K562 (cell line): ENCODE results near the gene ATXN1. TPM values are rescaled to one million over a fixed set of nuclear protein-coding genes. Genes with fewer than 3 reads are reported as not detected.
A peak's percentile ranks its signal among the peaks of the same experiment; 100 is the strongest.

Source experiments
- ATAC-seq: fragments of 200-7000 bp; cut with Tn5 transposase; 3 replicates; pipeline ENCODE4 v1.9.1; 2020; ENCODE audit warnings: moderate library complexity
- BruUV-seq: library from RNA; stranded (reverse); fragments of 400-500 nt; replicated peaks from 2 replicates; lab custom pipeline; 2021; lab: Mats Ljungman, UMichigan
- CTCF ChIA-PET: fragments of 300-600 bp; formaldehyde crosslinking; extraction: SDS; loops from one replicate; lab custom pipeline; 2021; ENCODE audit warnings: low intra/inter-chr PET ratio; lab: Yijun Ruan, JAX
- POLR2A ChIA-PET: fragments of 300-600, 350-650 bp; sonication (Branson Sonifier 250); formaldehyde crosslinking; extraction: SDS; loops from one replicate; lab custom pipeline; 2021; ENCODE audit warnings: antibody characterized with exemption, inconsistent platforms; lab: Yijun Ruan, JAX
- DNase-seq, 4 experiments: peaks; one replicate each; pipeline versions ENCODE4 v3.0.0 to v3.0.0-alpha.2; 2011 to 2018; ENCODE audit warnings: low spot score in 3 of 4, mixed read lengths in 3 of 4; ENCODE audit errors: extremely low read depth in 1 of 4
- FAIRE-seq: peaks from 2 replicates; lab custom pipeline; 2011; peaks lifted over from hg19 to GRCh38; lab: Jason Lieb, UNC
- H2AFZ ChIP-seq: 2 replicates; pipeline ENCODE4 v1.6.0; 2011; ENCODE audit warnings: low read depth, low read length, control low read depth, inconsistent platforms
- H3K27ac ChIP-seq: fragments of 200-600 bp; 3 replicates; pipeline ENCODE4 v1.8.0; 2011; ENCODE audit warnings: low read depth, mild to moderate bottlenecking, control low read depth, inconsistent platforms, low read length, moderate library complexity, mixed read lengths; ENCODE audit errors: extremely low read depth
- H3K27me3 ChIP-seq, 2 experiments: fragments of 300-600 bp in 1 of 2; 2 replicates in 1 of 2; 3 replicates in 1 of 2; pipeline versions ENCODE4 v1.6.0 to v1.8.0; 2011; ENCODE audit warnings: inconsistent platforms in 2 of 2, low read length in 2 of 2, mild to moderate bottlenecking in 1 of 2, mixed read lengths in 1 of 2, moderate library complexity in 1 of 2; ENCODE audit not compliant: control insufficient read depth in 2 of 2, insufficient read depth in 2 of 2
- H3K36me3 ChIP-seq: fragments of 300-600 bp; 3 replicates; pipeline ENCODE4 v1.8.0; 2011; ENCODE audit warnings: mild to moderate bottlenecking, low read length, inconsistent platforms; ENCODE audit not compliant: control insufficient read depth, insufficient read depth
- H3K4me1 ChIP-seq, 2 experiments: fragments of 200-600 bp in 1 of 2; replicated peaks in 1 of 2; 2 replicates in 1 of 2; 3 replicates in 1 of 2; pipeline versions ENCODE4 v1.5.1 to v1.8.0; 2011; ENCODE audit warnings: inconsistent platforms in 2 of 2, low read length in 2 of 2, mild to moderate bottlenecking in 1 of 2, mixed read lengths in 1 of 2, moderate library complexity in 1 of 2; ENCODE audit not compliant: control insufficient read depth in 2 of 2, insufficient read depth in 2 of 2
- H3K4me2 ChIP-seq: 2 replicates; pipeline ENCODE4 v1.6.1; 2011; ENCODE audit warnings: low read length, control low read depth, inconsistent platforms, mixed read lengths; ENCODE audit not compliant: insufficient read depth
- H3K4me3 ChIP-seq: fragments of 200-600 bp; sonication (generic), shearing (Covaris generic); 2 replicates; pipeline ENCODE4 v1.5.1; 2016; ENCODE audit warnings: control low read depth, inconsistent platforms
- H3K79me2 ChIP-seq: fragments of 200-600 bp; 3 replicates; pipeline ENCODE4 v1.8.0; 2011; ENCODE audit warnings: low read length, inconsistent platforms; ENCODE audit not compliant: control insufficient read depth, insufficient read depth
- H3K9ac ChIP-seq, 2 experiments: 2 replicates each; pipeline versions ENCODE4 v1.6.0 to v1.6.1; 2011; ENCODE audit warnings: low read depth in 2 of 2, low read length in 2 of 2, control low read depth in 1 of 2, inconsistent platforms in 1 of 2, mild to moderate bottlenecking in 1 of 2, mixed read lengths in 1 of 2; ENCODE audit not compliant: insufficient read depth in 1 of 2
- H3K9me1 ChIP-seq: one replicate; pipeline ENCODE4 v1.6.0; 2011; ENCODE audit warnings: inconsistent platforms, mild to moderate bottlenecking, low read length, moderate library complexity; ENCODE audit not compliant: control insufficient read depth, insufficient read depth
- H3K9me3 ChIP-seq: replicated peaks from 2 replicates; pipeline ENCODE4 v1.5.1; 2011; ENCODE audit warnings: low read depth, low read length, inconsistent platforms; ENCODE audit not compliant: control insufficient read depth, insufficient read depth
- H4K20me1 ChIP-seq: replicated peaks from 2 replicates; pipeline ENCODE4 v1.6.1; 2011; ENCODE audit warnings: low read length, inconsistent platforms, mixed read lengths; ENCODE audit not compliant: control insufficient read depth, insufficient read depth
- MED1 ChIP-seq: sonication (generic); formaldehyde crosslinking; IDR thresholded peaks from 2 replicates; pipeline ENCODE4 v1.8.1; 2023; ENCODE audit warnings: missing genetic modification reagents, borderline replicate concordance
- MIER1 ChIP-seq: fragments of 450-650 bp; IDR thresholded peaks from 2 replicates; pipeline ENCODE4 v1.6.1; 2016; ENCODE audit warnings: antibody characterized with exemption, mild to moderate bottlenecking, low read depth
- NFIC ChIP-seq: fragments of 450-650 bp; IDR thresholded peaks from 2 replicates; pipeline ENCODE4 v1.6.1; 2017; ENCODE audit warnings: mild to moderate bottlenecking, inconsistent platforms
- NFIX ChIP-seq: fragments of 250-450 bp; sonication (Bioruptor Pico); IDR thresholded peaks from 2 replicates; pipeline ENCODE4 v1.4.0; 2020; ENCODE audit warnings: low read depth, mild to moderate bottlenecking, moderate library complexity
- PTRF ChIP-seq: fragments of 450-650 bp; IDR thresholded peaks from 2 replicates; pipeline ENCODE4 v1.6.1; 2016; ENCODE audit warnings: mild to moderate bottlenecking, missing genetic modification characterization, missing compliant biosample characterization
- TAF15 ChIP-seq: fragments of 200-400 bp; formaldehyde crosslinking; IDR thresholded peaks from 2 replicates; pipeline ENCODE4 v1.6.1; 2017; ENCODE audit warnings: mild to moderate bottlenecking, low read depth, low read length, moderate library complexity
- WGBS: fragments of 100-300 bp; shearing (Covaris generic); methylation state at CpG from one replicate; pipeline ENCODE4 v1.1.6; 2016; ENCODE audit warnings: low coverage, mixed read lengths; ENCODE audit not compliant: insufficient coverage; ENCODE audit errors: missing lambda C conversion rate; 5-methylcytosine and 5-hydroxymethylcytosine counted together
- in situ Hi-C: fragments of 300-500 bp; cut with MboI; formaldehyde crosslinking; loops from 4 replicates; pipeline ENCODE4 v1.15.0; 2018; ENCODE audit warnings: inconsistent platforms, mixed read lengths
- intact Hi-C: fragments of 100-400 bp; cut with micrococcal nuclease; formaldehyde crosslinking; loops from 2 replicates; pipeline ENCODE4 v1.14.2; 2022
- polyA plus RNA-seq, 8 experiments: library from polyadenylated mRNA; depleted of rRNA in 4 of 8; stranded (reverse) in 5 of 8; unstranded in 3 of 8; fragments of >200 nt; fragmentation: Nextera tagmentation in 2 of 8; fragmentation: Illumina TruSeq in 1 of 8; extraction: Ambion mirVana in 2 of 8; extraction: Trizol in 1 of 8; gene quantifications; 2 replicates each; pipeline versions ENCODE4 v1.2.1 to v1.2.3, GENCODE V29; 2011 to 2014; ENCODE audit warnings: inconsistent platforms in 1 of 8, missing spikeins in 1 of 8
- total RNA-seq, 7 experiments: library from RNA; depleted of rRNA in 6 of 7; stranded (reverse); fragments of >200 nt in 6 of 7; fragmentation: Illumina TruSeq in 2 of 7; extraction: Trizol in 2 of 7; gene quantifications; 2 replicates each; pipeline versions ENCODE4 v1.2.1 to v1.2.3, GENCODE V29; 2011 to 2021; ENCODE audit warnings: low replicate concordance in 1 of 7
- TF ChIP-seq, protein P1 (sequence below): sonication (generic); formaldehyde crosslinking; IDR thresholded peaks from 2 replicates; pipeline ENCODE4 v1.8.0; 2023; ENCODE audit warnings: mild to moderate bottlenecking, missing genetic modification reagents
- TF ChIP-seq, protein P2 (sequence below): fragments of 250-450 bp; sonication (Bioruptor Pico); IDR thresholded peaks from 2 replicates; pipeline ENCODE4 v1.9.0; 2021; ENCODE audit warnings: mild to moderate bottlenecking
- TF ChIP-seq, protein P3 (sequence below), 2 experiments: fragments of 450-650 bp; conservative IDR thresholded peaks; 2 replicates each; pipeline ENCODE4 v1.6.1; 2017; ENCODE audit warnings: mild to moderate bottlenecking in 2 of 2, moderate library complexity in 2 of 2
- TF ChIP-seq, protein P4 (sequence below): fragments of 200-800 bp; sonication (Bioruptor generic); IDR thresholded peaks from 2 replicates; pipeline ENCODE4 v1.6.1; 2017; ENCODE audit warnings: missing genetic modification characterization, missing compliant biosample characterization

ATXN1 gene
- total and polyA plus RNA-seq, 9 of the 15 experiments (the other 6 are each of a cell fraction or from before 2014, with no cell fraction given): under 0.01 to 1.2 (median 0.58) TPM

DNA sequence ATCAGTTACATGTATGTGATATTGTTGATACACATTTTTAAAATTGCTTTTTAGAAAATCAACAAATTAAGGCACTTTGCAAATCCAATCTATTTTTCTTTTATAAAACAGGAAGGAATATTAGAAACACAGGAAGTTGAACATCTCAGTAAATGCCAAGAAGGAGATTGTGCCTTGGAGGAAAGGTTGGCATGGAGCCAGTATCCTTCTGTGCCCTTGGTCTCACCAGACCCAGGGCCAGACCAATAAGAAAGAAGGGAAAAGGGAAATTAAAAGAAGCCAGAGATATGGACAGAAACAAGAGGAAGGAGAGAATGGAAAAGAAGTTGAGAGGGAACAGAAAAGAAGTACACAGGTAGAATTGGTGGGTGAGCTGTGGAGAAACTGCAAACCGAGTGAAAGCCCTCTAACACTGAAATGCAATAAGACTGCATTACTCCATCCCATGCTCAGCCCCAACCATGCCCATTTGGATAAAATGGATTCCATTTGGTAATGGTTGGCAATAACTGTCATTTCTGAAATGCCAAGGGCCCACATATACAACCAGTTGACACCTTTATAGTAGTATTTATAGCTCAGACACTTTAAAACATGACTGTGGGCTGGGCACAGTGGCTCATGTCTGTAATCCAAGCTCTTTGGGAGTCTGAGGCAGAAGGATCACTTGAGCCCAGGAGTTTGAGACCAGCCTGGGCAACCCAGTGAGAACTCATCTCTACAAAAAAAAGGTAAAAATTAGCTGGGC, 389.1 kb downstream of the ATXN1 start:
- FAIRE-seq: no peak
- H3K9me3 ChIP-seq: no peaks in the 10 kb centered on the region
- ATAC-seq: no peak
- H2AFZ ChIP-seq: no peak overlapping the region
- H4K20me1 ChIP-seq: no peaks in the 10 kb centered on the region
- no peak overlapping the region for H3K4me2 ChIP-seq
- TF ChIP-seq TAF15 (no peak), NFIC (peak; percentile 87), NFIX (CRISPR knock-in tag) (peak; percentile 51), MIER1 (no peak), MED1 (CRISPR knock-in tag) (no peak), PTRF (tag) (no peak)
- TF ChIP-seq, protein P1, sequence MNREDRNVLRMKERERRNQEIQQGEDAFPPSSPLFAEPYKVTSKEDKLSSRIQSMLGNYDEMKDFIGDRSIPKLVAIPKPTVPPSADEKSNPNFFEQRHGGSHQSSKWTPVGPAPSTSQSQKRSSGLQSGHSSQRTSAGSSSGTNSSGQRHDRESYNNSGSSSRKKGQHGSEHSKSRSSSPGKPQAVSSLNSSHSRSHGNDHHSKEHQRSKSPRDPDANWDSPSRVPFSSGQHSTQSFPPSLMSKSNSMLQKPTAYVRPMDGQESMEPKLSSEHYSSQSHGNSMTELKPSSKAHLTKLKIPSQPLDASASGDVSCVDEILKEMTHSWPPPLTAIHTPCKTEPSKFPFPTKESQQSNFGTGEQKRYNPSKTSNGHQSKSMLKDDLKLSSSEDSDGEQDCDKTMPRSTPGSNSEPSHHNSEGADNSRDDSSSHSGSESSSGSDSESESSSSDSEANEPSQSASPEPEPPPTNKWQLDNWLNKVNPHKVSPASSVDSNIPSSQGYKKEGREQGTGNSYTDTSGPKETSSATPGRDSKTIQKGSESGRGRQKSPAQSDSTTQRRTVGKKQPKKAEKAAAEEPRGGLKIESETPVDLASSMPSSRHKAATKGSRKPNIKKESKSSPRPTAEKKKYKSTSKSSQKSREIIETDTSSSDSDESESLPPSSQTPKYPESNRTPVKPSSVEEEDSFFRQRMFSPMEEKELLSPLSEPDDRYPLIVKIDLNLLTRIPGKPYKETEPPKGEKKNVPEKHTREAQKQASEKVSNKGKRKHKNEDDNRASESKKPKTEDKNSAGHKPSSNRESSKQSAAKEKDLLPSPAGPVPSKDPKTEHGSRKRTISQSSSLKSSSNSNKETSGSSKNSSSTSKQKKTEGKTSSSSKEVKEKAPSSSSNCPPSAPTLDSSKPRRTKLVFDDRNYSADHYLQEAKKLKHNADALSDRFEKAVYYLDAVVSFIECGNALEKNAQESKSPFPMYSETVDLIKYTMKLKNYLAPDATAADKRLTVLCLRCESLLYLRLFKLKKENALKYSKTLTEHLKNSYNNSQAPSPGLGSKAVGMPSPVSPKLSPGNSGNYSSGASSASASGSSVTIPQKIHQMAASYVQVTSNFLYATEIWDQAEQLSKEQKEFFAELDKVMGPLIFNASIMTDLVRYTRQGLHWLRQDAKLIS (CRISPR knock-in tag): no peak
- TF ChIP-seq, protein P2, sequence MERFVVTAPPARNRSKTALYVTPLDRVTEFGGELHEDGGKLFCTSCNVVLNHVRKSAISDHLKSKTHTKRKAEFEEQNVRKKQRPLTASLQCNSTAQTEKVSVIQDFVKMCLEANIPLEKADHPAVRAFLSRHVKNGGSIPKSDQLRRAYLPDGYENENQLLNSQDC (CRISPR knock-in tag): no peak
- TF ChIP-seq, protein P3, sequence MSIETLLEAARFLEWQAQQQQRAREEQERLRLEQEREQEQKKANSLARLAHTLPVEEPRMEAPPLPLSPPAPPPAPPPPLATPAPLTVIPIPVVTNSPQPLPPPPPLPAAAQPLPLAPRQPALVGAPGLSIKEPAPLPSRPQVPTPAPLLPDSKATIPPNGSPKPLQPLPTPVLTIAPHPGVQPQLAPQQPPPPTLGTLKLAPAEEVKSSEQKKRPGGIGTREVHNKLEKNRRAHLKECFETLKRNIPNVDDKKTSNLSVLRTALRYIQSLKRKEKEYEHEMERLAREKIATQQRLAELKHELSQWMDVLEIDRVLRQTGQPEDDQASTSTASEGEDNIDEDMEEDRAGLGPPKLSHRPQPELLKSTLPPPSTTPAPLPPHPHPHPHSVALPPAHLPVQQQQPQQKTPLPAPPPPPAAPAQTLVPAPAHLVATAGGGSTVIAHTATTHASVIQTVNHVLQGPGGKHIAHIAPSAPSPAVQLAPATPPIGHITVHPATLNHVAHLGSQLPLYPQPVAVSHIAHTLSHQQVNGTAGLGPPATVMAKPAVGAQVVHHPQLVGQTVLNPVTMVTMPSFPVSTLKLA (conservative IDR thresholded peaks at IDR 0.05): no peak
- TF ChIP-seq, protein P4, sequence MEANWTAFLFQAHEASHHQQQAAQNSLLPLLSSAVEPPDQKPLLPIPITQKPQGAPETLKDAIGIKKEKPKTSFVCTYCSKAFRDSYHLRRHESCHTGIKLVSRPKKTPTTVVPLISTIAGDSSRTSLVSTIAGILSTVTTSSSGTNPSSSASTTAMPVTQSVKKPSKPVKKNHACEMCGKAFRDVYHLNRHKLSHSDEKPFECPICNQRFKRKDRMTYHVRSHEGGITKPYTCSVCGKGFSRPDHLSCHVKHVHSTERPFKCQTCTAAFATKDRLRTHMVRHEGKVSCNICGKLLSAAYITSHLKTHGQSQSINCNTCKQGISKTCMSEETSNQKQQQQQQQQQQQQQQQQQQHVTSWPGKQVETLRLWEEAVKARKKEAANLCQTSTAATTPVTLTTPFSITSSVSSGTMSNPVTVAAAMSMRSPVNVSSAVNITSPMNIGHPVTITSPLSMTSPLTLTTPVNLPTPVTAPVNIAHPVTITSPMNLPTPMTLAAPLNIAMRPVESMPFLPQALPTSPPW (CRISPR knock-in tag): no peak
- ChIA-PET CTCF (no interaction called here), POLR2A (no interaction called here)
- H3K27me3 ChIP-seq: peaks cover 21 to 35% of the 10 kb centered on the region in 2 experiments
- H3K79me2 ChIP-seq: no peaks in the 10 kb centered on the region
- no peaks in the 10 kb centered on the region for H3K9me1 ChIP-seq
- intact Hi-C loops (no loop called here), in situ Hi-C loops (no loop called here)
- 4% methylated on average over 1 of the region's 1 CpG for WGBS
- H3K4me1 ChIP-seq: no peaks in the 10 kb centered on the region
- no TSS peak for BruUV-seq
- no peak overlapping the region for H3K27ac ChIP-seq
- H3K4me3 ChIP-seq: no peak overlapping the region
- no peak overlapping the region for H3K9ac ChIP-seq
- DNase-seq: no peak
- no peaks in the 10 kb centered on the region for H3K36me3 ChIP-seq
